Stimulated activated CD8-positive, alpha-beta memory T cell treated with anti-CD3 and anti-CD28 coated beads, Interleukin-4, amount 100 ng/mL, for 4 hours (primary cell): ENCODE data around the gene GALNT2.

Experiments used
- DNase-seq, 2 donors: peaks; one replicate each; pipeline ENCODE4 v3.0.0-alpha.2; 2020; ENCODE audit warnings: low read depth in 2 of 2, low spot score in 1 of 2

GALNT2 gene

DNA sequence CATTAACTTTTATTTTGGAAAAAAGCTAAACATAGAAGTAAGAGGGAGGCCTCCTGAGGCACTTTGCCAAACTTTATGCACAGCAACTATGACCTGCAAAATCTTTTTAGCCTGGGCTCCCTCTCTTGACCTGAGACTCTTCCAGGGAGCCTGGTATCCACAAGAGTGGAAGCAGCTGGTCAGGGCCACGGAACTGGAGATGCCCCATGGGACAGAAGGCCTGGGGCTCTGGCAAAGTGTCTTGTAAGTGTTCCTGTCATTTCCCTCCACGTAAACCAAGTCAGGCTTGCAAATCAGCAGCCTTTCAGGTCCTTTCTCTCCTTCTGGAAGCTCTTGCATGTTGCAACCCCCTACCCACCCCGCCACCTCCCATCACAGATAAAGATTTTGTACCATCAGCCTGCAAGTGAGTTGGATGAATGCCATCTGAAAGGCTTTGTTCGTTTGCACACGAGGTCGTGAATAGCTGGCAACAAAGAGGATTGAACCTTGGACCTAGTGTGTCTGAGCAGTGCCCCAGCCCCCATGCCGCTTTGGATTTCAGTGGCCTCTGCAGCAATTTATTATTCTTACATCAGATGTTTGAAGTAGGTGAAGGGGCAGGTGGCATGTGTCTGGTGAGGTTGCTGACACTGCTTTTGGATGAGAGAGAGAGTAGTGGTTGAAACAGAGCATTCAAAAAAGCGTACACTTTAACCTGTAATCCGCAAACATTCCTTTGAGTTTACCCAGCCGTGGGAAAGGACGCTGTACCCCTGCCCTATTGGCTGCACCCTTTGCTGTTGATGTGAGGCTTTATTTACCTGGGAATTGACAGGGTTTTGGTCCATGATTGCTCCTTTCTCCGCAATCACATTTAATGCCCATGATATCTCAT, 91.6 kb downstream of the GALNT2 start:
- DNase-seq: no peak

DNA sequence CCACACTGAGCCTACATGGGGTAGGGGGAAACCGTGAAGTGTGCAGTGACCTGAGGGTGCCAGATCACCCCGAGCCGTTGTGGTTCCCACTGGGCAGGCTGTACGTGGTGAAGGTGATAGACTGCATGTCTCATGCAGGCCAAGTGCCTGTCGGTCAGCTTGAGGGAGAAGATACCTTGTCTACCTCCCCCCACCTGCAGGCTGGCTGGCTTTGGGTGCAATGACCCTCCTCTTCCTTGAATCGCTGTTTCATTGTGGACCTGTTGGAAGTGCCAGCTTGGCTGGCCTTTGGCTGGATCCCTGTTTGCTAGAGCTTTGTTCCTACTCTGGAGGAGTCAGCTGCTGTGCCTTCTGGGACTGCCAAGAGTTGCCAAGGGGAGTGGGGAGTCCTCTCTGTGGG, 92.5 kb downstream of the GALNT2 start:
- no peak for DNase-seq

DNA sequence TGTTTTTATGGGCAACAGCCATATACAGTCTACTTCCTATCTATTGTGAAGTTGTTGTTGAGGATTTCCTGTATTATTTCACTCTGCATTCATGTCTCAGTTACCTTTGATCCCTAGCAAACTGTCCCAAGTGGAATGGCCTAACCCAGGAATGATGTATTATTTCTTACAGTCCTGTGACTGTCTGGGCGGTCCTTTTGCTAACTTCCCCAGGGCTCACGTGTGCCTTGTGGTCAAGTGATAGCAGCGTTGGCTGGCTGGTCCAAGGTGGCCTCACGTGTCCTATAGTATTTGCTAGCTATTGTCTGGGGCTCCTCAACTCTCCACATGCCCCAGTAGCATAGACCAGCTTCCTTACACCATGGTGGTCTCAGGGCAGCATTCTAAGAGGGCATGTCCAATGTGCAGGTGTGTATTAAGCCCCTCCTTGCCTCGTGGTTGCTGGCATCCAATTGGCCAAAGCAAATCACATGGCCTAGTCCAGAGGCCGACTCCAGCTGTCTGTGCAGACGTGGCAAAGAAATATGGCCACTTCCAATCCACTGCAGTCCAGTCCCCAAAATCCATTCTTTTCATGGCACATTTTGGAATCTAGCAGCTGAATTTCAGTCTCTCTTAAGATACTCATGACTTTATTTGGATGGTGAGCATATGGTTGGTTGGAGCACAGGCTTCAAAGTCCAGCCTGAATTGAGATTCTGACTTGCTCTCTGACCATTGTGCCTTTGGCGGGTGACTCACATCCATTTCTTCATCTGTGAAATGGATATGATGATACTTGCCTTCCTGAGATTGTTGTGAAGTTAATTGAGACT, 94.1 kb downstream of the GALNT2 start:
- DNase-seq: no peak

DNA sequence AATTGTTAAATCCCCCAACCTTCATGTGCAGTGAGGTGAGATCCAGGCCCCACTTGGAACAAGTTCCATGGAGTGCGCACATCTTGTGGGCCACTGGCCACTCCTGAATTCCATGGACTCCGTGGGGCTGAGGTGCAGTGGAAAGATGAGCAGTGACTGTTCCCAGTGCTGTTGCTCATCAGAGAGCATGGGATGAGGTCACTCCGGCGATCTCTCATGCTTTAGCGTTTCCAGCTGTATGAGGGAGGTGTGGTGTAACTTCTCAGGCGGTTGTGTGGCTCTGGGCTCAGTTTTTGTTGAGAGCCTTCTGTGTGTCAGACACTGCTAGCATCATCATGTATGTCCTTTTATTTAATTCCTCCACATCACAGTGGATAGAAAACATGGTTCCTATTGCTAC, 96.2 kb downstream of the GALNT2 start:
- DNase-seq: no peak

DNA sequence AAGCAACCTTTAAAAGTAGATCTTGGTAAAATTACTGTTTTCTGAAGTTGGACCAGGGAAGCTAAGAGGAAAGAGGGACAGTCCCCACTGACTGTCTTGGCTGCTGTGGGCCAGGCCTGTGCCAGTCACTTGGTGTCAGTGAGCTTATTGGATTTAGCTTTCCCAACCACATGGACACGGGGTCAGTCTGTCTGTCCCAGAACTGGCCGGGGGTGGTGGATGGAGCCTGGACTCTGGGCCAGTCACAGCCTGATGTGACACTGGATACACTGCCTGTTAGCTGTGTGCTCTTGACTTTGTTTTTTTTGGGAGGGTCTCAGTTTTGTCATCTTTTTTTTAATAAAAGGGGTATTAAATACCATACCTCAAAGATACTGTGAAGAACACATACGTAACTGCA, 96.7 kb downstream of the GALNT2 start:
- DNase-seq: no peak

DNA sequence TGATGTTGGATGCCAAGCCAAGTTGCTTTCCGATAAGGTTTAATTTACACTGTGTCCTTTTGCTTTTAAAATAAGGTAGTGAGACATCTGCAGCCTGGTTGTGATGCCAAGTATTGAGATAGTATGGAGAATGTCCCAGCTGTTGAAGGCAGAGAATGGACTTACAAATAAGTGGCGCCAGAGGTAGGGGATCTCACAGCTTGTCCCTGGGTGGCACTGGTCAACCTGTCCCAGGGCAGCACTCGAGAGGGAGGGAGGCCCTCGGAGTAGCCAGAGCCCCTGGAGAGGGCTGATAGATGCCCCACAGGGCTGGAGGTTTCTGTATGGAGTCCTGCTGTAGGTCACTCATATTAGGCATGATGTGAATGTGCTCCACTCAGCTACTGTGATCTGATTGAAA, 98.5 kb downstream of the GALNT2 start:
- DNase-seq: no peak

DNA sequence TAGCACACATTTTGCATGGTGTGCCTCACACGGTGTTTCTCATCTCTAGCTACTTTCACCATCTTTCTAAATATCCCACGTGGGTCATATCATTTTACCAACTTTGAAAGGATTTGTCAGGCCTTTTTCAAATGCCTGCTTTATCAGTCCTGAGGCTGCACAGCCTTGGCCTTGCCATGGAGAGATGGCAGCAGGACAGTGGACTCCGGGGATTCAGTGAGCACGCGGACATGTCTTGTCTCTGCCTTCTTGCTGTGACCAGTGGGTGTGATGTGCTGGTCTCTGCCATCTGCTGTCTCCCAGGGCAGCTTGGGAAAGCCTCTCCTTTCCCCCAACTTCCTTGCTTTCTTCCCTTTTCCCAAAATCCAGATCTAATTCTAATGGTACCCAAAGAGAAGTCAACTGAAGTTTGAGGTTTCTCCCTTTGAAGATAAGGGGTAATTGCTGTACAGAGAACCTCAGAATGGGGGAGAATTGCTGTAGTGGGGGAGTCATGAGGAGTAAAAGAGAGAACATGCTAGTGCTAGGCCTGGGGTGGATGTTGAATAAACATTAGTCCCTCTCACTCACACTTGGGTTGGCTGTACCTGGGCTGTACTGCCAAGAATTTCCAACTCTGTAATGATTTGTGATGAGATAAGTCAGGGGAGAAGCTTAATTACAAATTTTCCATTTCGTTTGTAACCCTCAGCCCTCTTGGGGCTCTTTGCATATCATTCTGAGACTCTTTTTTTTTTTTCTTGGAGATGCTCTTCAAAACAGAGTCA, 99.5 kb downstream of the GALNT2 start:
- DNase-seq: no peak

DNA sequence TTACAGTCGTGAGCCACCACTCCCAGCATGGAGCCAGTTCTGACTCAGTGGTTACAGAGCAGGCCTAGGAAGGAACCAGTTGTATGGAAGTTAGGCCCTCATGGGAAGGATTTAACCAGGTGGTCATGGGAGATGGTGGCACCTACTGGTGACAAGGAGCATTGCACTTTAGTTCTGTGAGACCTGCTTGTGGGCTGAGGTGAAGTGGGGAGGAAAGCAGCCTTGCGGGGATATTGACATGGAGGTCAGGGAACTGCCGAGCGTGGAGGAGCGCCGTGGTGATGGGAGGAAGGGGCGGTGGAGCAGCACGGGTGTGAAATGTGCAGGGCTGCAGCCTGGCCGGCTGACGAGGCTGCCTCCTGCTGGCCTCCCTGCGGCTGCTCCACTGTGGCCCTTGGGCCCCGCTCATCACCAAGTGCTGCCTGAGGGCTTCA, 100.4 kb downstream of the GALNT2 start:
- no peak for DNase-seq

DNA sequence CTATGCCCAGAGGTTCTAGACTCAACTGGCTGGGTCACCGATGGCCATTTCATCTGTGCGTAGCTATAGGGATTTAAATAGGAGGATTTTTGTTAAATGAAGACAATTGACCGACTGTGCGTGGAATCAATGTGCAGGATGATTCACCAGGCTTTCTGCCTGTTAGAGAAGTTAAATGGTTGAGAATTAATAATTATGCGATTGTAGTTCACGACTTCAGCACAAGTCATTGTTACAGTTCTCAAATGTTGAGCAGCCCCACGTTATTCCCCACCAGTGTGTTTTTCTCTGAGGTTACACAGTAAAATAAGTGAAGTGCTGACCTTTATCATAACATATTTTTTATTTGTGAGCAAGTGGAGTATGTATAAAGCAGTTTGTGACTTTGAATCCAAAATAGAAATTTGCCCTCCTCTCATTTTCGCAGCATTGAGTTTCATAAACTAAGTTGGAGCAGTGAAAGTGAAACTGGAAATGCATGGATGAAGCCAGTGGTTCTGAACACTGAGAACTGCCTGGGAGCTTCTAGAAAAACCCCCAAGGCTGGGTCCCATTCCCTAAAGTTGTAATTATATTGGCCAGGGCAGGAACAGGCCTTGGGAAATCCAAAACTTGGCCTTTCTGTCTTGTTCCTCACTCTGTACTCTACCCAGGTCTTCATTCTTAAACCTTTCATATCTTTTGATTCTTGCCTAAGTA, 102.6 kb downstream of the GALNT2 start:
- DNase-seq: no peak

DNA sequence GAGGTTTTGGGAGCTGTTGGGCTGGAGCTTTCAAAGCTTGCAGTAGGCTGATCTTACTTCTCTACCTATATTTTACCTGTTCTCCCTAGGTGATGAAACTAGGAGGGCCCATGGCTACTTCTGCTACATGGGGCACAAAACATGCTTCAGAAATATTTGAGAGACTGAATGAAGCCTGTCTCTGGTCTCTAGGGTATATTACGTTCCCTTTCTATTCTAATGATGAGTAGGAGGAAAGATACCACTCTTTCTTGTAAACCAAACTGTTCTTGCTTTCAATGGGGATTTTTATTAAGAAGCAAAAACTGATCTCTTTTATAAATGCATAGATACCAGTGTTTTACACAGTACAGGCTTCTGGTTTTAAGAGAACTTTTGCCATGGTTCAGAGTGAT, 103.1 kb downstream of the GALNT2 start:
- DNase-seq: no peak

DNA sequence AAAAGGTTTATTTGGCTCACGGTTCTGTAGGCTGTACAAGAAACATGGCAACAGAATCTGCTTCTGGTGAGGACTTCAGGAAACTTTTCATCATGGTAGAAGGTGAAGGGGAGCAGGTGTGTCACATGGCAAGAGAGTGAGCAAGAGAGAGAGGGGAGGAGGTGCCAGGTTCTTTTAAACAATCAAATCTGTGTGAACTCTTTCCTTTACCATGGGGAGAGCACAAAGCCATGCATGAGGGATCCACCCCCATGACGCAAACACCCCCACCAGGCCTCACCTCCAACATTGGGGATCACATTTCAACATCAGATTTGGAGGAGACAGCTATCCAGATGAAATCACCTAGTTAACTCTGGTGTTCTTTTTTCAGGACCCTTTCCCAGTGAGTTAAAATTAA, 103.6 kb downstream of the GALNT2 start:
- no peak for DNase-seq

DNA sequence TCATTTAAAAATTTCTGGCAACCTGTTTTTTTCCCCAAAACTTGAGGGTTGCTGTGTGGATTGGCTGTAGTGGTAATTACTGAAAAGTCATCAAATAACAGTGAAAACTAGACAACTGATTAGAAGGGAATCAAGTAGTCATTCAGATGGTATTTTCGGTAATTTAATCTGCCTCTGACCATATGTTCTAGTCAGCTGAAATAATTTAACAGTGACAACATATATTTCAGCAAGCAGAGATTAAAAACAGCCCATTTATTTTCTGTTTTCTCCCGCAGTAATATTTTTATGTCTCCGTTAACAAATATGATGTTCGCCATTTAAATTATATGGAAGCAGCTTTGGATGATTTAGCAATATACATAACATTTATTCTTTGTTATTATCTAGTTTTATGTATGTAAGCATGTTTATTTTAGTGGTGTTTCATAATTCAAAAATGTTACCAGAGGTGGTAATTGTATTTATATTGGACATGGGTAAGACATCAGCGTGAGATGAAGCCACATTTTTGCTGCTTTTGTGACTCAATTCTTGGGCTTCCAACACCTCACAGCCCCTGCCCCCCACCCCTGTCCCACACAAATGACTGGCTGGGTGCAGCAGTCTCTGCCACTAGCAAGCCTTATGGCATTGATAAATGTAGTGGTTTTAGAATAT, 104.4 kb downstream of the GALNT2 start:
- DNase-seq: no peak

DNA sequence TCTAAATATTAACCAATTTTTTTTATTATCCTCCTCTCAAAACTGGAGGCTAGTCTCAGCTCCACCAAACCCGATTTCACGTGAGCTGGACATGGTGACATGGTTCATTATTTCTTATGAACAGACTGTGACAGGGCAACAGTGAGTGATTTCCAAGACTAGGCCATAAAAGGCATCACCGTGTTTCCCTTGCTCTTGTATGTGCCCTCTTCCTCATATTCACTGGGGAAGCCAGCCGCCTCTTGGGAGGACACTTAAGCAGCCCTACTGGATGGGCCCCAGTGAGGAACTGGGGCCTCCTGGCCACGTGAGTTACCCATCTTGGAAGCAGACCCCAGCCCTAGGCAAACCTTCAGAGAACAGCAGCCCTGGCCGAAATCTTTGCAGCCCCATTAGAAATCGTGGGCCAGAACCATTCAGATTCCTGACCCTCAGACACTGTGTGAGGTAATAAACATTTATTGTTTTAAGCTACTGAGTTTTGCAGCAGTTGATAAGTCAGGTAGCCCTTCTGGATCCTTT, 105.0 kb downstream of the GALNT2 start:
- no peak for DNase-seq

DNA sequence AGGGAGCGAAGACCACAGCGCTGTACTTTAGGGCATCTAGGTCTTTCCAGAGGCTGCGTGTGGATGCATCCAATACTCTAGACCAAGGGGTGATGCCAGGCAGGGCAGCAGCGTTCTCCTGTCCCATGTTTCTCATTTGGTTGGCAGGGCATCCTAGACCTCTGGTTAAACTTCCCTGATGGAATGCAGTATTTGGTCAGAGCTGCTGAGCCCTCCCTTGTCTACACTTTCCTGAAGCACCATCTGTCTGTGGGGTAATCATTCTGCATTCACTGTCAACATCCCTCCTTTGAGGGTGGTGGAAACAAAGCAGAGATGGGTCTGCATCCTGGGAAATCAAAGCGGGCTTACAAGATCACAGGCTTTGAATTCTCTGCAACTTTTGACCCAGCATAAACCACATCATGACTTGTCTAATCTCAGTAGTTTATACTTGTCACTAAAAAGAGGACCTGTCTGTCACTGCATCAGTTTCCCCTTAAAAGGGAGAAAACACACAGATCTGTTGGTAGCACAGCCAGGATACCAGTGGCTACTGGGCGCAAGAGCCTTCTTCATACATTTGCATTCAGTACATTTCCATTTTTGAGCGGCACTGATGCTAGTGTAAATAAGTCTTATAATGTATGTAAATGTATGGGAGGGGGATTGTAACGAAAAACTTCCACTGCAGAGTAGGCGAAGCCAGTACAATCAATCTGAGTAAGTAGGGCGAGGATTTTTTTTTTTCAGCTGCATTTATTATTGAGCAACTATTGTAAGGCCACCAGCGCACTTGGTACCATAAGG, 106.3 kb downstream of the GALNT2 start:
- DNase-seq: no peak

DNA sequence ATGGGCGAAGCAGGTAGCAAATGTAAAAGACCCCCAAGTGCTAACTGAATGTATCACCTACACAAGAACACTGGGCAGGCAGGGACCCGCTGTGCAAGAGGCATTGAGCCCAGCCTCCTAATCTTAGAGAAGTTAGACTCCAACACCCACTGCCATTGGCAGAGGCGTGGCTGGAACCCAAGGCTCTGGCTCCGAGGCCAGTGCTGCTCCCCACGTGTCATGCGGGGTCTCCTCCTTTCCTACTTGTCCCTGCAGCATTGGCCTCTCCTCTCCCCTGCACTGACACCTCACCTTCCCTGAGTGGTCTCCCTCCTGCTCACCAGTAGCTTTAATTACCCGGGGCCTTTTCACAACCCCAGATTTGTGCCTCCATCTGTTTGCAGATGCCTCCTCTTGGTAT, 107.0 kb downstream of the GALNT2 start:
- no peak for DNase-seq

DNA sequence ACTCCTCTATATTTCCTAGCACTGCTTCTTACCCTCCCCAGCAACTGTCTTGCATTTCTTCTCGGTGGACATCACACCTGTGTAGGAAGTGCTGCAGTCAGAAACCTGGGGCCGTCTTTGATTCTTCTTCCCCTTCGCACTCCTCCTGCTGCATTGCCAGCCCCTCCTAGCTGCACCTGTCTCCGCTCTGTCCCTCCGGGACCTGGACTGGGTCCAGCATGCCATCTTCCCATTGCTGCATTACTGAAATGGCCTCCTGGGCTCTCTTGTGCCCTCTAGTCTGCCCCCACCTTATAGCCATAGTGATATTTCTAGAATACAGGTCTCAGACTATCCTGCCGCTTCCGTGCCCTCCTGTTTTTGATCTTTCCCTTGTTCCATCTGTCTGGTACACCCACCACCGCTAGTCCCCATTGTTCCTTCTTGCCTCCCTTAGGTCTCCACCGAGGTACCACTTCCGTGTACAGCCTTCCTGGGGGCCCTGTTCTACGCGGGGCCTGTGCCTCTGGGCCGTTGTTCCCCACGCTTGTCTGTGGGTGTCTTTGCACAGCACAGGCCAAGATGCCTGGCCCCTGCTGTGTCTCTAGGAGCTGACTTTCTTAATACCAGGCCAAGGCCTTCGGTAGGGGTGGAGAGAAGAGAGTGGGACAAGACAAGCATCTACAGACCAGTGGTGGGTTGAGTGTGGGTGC, 107.6 kb downstream of the GALNT2 start:
- no peak for DNase-seq

DNA sequence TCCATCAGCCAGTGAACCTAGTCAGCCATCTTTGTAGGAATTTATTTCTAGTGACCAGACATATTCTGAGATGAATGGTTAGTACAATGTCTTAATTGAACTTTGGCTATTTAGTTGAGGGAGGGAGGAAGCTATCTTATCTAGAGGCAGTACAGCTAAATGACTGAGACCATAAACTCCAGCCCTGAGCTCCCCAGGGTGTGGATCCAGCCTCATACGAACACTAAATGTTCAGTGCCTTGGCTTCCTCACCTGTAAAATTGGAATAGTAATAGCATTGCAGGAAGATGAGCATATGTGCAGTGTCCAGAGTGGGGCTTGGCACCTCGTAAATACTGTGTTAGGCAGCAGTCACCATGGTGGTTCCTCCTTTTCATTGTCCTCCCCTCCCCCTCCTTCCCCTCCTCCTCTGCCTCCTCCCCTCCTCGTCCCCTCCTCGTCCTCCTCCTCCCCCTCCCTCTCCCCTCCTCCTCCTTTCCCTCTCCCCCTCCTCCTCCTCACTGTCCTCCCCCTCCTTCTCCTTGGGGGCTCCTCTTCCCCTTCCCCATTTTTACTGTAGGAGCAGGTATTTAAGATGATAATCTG, 108.2 kb downstream of the GALNT2 start:
- no peak for DNase-seq

DNA sequence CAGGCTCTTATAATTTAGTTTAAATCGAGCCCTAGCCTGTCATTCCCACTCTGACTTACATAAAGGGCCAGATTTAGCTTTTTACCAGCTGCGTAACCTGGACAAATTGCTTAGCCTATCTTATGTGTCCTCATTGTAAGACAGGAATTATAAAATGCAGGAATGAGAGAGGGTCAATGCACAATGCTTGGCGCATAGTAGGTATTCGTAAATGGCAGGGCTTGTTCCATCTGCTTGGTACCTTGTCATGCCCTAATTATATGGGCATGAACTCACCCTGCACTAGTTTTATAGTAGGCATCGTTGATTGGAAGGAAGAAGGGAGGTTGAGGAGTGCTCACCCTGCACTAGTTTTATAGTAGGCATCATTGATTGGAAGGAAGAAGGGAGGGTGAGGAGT, 108.8 kb downstream of the GALNT2 start:
- DNase-seq: no peak

DNA sequence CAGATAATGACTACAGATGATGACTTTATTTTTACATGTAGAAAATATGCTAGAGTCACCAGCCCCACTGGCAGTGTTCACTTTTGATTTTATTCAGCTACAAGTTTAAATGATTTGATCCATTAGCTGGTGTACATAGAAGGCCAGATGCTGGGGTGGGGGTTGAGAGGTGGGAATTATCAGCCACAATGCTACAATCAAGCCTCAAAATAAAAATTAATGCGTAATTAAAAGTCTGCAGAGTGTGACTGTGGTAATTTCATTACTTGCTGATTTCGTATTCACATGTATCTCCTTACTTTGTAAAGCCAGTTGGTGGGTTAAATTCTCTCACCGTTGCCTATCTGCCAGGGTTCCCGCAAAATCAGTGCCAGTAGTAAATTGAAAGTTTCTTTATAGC, 109.3 kb downstream of the GALNT2 start:
- no peak for DNase-seq
